MG63 (cell line): ENCODE measurements around the gene GSK3B. TPM values are rescaled to one million over a fixed set of nuclear protein-coding genes. Genes with fewer than 3 reads are reported as not detected.

ENCODE experiments used
- DNase-seq: peaks from one replicate; pipeline ENCODE4 v3.0.0-alpha.2; 2020
- H3K27me3 ChIP-seq: fragments of 250-450 bp; sonication (Bioruptor Pico); 2 replicates; pipeline ENCODE4 v1.5.1; 2020; ENCODE audit warnings: mild to moderate bottlenecking, moderate library complexity
- H3K36me3 ChIP-seq: fragments of 250-450 bp; sonication (Bioruptor Pico); 2 replicates; pipeline ENCODE4 v1.5.1; 2020; ENCODE audit warnings: mild to moderate bottlenecking, moderate library complexity
- H3K4me3 ChIP-seq: fragments of 250-450 bp; sonication (Bioruptor Pico); 2 replicates; pipeline ENCODE4 v1.5.1; 2020; ENCODE audit warnings: mild to moderate bottlenecking, moderate library complexity
- H3K9me3 ChIP-seq: fragments of 250-450 bp; sonication (Bioruptor Pico); 2 replicates; pipeline ENCODE4 v1.5.1; 2020; ENCODE audit warnings: mild to moderate bottlenecking, moderate library complexity
- total RNA-seq: library from RNA; depleted of rRNA; stranded (reverse); fragments of >200 nt; shearing (Covaris generic); gene quantifications from 2 replicates; pipeline ENCODE4 v1.2.3, GENCODE V29; 2014; ENCODE audit warnings: low replicate concordance

The GSK3B gene
- total RNA-seq, 1 experiment from 2014 or later, result 22.2 TPM

DNA sequence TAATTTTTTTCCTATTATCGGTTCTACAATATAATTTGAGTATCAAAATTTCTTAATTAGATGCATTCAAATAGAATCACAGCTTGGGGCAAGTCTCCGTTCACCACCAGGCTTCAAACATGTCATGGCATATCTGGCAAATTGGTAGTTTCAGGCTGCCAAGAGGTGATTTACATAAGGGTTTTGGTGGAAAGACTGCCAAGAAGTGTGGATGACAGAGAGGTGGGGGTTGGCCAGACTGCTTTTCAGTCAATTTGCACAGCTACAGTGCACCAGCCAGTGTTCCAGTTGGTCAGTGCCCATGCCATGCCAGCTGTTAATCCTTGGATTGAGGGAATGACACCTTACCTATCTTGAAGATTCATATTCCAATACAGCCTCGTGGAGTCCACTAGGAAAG is 8.4 kb upstream of the GSK3B start:
- H3K36me3 ChIP-seq, result peaks cover 2% of the 10 kb centered on the region; the same call in 1 of the 2 replicates
- H3K4me3 ChIP-seq, result no peak overlapping the region
- no peaks in the 10 kb centered on the region for H3K9me3 ChIP-seq
- peak; percentile 71 for DNase-seq
- no peaks in the 10 kb centered on the region for H3K27me3 ChIP-seq

DNA sequence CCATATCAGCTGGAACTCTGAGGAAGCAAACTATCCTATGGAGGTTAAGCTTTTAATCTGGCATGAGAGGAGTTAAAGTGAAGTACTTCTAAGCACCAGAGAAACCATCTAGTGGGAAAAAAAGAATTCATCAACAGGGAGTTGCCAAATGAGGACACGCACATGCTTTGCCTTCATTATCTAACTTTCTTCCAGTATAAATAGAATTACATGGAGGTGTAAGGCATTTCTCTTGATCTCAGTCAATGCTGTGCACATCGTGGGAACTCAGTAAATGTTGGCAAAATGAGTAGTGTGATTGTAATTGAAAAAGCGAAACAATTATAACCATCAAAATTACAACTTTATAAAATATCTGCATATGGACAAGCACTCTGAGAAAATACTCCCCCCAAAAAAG is 8.0 kb upstream of the GSK3B start:
- DNase-seq, result no peak
- no peaks in the 10 kb centered on the region for H3K27me3 ChIP-seq
- H3K36me3 ChIP-seq, result peaks cover 2% of the 10 kb centered on the region; the same call in 1 of the 2 replicates
- no peak overlapping the region for H3K4me3 ChIP-seq
- no peaks in the 10 kb centered on the region for H3K9me3 ChIP-seq

DNA sequence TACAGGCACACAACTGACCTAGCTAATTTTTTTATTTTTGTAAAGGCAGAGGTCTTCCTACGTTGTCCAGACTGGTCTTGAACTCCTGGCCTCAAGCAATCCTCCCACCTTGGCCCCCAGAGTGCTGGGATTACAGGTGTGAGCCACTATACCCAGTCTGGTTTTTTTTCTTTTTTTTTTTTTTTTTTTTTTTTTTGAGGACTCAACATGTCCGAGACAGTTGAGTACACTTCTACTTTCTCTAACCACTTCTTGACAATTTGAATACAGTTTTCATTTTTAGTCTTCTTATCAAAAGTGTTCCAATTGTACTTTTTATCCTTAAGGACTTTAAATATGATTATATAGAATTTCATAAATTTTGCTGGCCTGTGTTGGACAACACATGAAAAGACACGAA is 7.4 kb upstream of the GSK3B start:
- H3K9me3 ChIP-seq, result no peaks in the 10 kb centered on the region
- H3K27me3 ChIP-seq, result no peaks in the 10 kb centered on the region
- H3K36me3 ChIP-seq, result peaks cover 2% of the 10 kb centered on the region; the same call in 1 of the 2 replicates
- no peak overlapping the region for H3K4me3 ChIP-seq
- no peak for DNase-seq

DNA sequence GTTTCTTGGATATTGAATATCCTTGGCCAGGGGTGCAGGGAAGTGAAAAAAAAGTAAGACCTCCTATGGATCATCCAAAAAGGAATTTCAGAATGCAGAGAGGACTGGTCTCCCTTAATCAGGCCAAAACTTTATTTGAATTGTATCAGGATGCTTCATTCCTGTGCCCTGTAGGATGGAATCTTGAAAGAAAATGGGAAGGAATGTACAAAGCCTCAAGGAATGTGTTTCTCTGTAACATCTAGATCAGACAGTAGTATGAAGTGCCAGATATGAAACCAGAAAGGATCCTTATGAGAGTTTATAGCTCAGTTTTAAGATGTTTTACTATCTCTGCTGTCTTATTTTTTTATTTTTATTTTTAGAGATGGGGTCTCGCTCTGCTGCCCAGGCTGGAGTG is 6.5 kb upstream of the GSK3B start:
- no peak for DNase-seq

DNA sequence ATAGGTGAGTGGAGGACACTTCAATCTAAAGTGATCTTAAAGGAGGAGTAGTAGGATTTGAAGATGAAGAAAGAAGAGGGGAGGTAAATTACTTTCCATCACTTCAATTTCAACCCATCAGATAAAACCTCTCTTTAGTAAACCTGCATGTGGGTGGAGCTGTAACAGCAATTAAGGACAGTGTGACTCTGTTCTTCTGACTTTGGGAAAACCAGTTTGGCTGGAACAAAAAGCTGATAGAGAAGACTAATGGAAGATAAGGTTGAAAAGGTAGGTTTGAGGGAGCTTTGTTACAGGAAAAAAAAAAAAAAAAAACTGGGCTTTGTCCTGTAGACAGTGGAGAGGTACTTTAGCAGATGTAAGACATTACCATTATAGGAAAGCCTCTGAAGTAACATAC is 4.5 kb upstream of the GSK3B start:
- no peak for DNase-seq
- Histone ChIP-seq H3K27me3 (no peaks in the 10 kb centered on the region), H3K4me3 (no peak overlapping the region), H3K36me3 (peaks cover 2% of the 10 kb centered on the region; the same call in 1 of the 2 replicates), H3K9me3 (no peaks in the 10 kb centered on the region)

More for the DNA sequence above, 6.5 kb upstream of the GSK3B start:
- Histone ChIP-seq H3K4me3 (no peak overlapping the region), H3K9me3 (no peaks in the 10 kb centered on the region), H3K36me3 (peaks cover 2% of the 10 kb centered on the region; the same call in 1 of the 2 replicates), H3K27me3 (no peaks in the 10 kb centered on the region)

DNA sequence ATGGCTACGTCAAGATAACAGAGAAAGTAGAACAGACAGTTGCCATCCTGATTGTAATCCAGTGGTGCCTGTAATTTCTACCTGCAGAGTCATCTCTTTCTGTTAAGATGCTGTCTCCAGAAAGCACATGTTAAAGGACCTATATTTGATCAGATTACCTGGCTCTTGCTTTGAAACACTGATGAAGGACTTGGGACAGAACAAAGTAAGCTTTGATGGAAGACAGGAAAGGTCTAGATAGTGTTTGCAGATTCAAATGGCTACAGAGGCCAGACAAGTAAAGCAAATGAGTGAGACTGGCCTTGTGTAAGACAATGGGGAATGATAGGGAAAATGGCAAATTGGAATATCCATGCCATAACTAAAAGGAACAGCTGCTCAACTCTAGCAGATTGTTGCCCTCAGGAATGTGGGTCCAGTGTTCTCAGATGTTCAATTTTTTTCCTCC is 1.8 kb upstream of the GSK3B start:
- no peak for DNase-seq
- H3K4me3 ChIP-seq, result peak overlapping the region; percentile 89
- H3K27me3 ChIP-seq, result no peaks in the 10 kb centered on the region
- H3K36me3 ChIP-seq, result no peaks in the 10 kb centered on the region; the same call in 1 of the 2 replicates
- H3K9me3 ChIP-seq, result no peaks in the 10 kb centered on the region

DNA sequence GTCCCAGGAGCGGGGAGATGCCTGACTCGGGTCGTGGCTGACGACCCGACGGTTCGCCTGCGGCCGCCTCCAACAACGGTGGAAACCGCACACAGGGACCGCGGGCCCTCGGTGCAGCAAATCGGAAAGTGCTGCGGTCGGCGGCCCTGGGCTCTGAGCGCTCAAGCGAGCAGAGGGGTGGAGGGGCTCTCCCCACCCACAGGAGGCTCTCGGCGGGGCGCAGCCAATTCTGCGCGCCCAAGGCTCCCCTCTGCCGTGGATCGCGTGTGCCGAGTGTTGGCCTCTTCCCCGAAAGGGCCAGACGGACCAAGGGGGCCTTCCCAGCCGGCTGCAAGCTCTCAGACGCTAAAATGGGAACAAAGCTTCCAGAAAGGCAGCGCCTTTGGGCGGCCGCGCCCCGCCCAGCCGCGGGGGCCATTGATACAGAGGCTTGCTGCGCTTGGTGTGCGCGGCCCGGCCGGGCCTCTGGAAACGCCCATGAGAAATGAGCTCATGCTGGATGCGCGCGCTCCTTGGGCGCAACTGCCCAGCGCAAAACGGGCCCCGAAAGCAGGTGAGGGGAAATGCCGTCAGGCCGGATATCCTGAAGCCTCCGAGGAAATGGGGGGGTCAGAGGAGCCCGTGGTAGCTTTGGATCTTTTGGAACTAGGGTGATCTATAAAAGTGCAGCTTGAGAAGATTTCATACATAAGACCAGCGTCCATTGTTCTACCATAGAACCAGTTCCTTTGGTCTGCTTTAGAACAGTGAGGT is 1.2 kb upstream of the GSK3B start:
- peak overlapping the region; percentile 89 for H3K4me3 ChIP-seq

DNA sequence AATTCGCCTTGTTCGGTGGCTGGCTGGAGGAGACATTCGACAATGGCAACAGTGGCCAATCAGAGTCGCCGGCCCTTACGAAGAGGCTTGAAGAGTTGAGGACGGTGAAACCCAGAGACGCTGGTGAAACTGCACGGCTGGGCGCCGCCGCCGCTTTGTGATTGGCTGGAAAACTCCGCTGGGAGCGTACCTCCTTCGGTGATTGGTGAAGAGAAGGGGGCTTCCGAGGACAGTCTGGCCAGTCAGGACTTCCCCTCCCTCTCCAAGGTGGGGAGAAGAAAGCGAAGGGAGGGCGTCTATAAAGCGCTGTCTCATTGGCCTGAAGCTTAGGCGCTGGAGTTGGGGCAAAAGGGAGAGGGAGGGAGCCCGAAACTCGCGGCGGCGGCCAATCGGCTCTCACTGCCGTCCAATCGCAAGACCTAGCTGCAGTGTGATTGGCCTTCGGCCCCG is 554 bp upstream of the GSK3B start:
- H3K27me3 ChIP-seq, result no peaks in the 10 kb centered on the region
- H3K36me3 ChIP-seq, result peaks cover 3% of the 10 kb centered on the region
- no peaks in the 10 kb centered on the region for H3K9me3 ChIP-seq
- DNase-seq, result peak; percentile 100
- peak overlapping the region; percentile 89 for H3K4me3 ChIP-seq

More for the DNA sequence above, 1.2 kb upstream of the GSK3B start:
- DNase-seq, result peak; percentile 95
- Histone ChIP-seq H3K36me3 (peaks cover 2% of the 10 kb centered on the region), H3K9me3 (no peaks in the 10 kb centered on the region), H3K27me3 (no peaks in the 10 kb centered on the region)

DNA sequence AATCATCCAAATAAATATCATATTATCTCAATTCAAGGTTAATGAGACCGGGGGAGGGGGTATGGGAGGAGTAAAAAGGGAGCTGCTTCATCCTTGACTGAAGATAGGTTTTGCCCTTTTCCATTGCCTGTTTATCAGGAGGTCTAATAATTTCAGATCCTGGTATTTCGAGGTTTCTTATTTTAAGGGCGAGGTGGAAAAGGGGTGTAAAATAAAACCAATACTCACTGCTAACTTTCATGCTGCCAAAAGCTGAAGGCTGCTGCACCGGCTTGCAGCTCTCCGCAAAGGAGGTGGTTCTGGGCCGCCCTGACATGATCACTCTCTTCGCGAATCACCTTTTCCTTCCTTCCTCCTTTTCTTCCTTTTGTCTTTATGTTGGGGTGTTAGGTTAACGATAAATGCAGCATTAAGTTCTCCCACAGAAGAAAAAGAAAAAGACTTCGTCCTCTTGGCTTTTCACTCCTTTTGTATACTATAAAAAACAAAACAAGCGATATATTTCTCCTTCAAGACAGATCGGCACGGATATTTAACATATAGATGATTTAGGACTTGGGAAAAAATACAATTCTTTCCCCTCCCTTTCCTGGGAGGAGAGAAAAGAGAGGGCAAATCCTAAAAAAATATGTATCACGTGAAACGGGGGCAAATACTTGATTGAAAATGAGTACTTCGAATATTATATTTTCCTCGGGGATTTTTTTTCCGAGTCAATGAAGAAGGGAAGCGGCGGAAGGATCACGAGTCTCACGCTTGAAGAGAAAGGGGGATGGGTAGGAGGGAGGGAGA is 932 bp downstream of the GSK3B start:
- Histone ChIP-seq H3K4me3 (peak overlapping the region; percentile 89), H3K36me3 (peaks cover 3% of the 10 kb centered on the region; the same call in 1 of the 2 replicates), H3K9me3 (no peaks in the 10 kb centered on the region), H3K27me3 (no peaks in the 10 kb centered on the region)
- peak; percentile 19 for DNase-seq

DNA sequence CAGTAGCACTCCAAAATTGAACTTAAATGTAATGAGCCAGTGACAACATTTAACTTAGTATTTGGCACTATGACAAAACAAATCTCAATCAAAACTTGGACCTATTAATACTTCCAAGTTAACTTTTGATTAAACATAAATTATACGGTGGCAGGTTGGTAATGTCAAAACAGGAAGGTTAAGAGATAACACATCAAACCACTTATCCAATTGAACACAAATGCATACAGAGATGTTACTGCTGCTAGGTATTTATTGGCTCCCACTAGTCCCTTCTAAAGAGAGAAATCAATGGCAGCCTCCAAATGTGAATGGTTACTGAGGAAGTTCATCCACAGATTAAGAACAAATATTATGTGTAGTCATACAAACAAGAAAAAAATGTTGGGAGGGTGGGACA is 1.8 kb downstream of the GSK3B start:
- H3K9me3 ChIP-seq, result no peaks in the 10 kb centered on the region
- H3K27me3 ChIP-seq, result no peaks in the 10 kb centered on the region
- DNase-seq, result no peak
- peaks cover 3% of the 10 kb centered on the region; the same call in 1 of the 2 replicates for H3K36me3 ChIP-seq
- H3K4me3 ChIP-seq, result peak overlapping the region; percentile 89

DNA sequence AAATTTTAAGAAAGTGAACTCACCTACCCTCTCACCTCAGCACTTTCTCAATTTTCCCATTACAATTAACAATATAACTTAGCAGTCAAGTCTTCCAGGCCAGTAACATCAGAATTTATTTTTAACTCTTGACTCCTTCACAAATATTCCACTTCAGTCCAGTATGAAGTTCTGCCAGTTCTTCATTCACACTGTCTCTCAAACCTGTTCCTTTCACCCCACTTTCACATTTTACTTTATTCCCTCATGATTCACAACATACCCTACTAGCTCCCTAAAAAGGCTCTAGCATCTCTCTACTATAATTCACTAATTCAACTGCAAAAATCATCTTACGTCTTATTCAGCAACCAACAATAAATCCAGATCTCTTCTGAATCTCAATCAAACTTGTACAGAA is 3.8 kb downstream of the GSK3B start:
- DNase-seq, result no peak
- Histone ChIP-seq H3K27me3 (no peaks in the 10 kb centered on the region), H3K36me3 (peaks cover 3% of the 10 kb centered on the region; the same call in 1 of the 2 replicates), H3K4me3 (peak overlapping the region; percentile 89), H3K9me3 (no peaks in the 10 kb centered on the region)

DNA sequence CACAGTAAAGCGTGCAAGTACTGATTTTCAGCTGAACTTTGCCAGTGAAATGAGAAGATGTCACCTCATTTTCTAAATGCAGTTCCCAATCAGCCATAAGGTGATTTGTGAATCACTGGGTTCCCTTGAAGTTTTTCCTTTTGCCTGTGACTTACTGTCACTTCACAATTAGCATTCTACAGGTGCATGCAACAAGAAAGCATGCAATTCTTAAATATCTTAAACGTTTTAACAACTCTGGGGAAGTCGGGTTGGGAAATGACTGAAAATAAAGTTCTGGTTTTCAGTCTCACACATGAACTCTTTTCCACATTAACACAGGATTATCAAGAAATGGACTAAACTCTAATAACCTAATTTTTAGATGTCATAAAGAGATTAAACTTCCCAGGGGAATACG is 5.2 kb downstream of the GSK3B start:
- Histone ChIP-seq H3K9me3 (no peaks in the 10 kb centered on the region), H3K4me3 (no peak overlapping the region), H3K27me3 (no peaks in the 10 kb centered on the region), H3K36me3 (peaks cover 3% of the 10 kb centered on the region; the same call in 1 of the 2 replicates)
- no peak for DNase-seq

DNA sequence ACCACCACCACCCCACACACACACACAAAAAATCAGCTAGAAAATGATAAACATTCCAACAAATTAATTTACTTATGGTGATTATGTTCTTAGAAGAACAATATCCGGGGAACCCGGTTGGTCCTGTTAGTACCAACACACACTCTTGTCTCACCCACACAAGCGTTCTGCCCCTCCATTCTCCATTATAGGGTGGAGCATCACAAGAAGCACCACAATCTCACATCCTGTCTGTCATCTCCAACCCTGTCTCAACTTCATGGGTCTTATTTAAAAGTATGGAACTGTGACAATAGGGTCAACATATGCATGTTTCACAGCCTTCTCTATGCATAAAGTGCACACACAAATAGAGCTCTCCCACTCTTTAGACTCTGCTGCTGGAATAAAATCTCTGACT is 5.6 kb downstream of the GSK3B start:
- no peaks in the 10 kb centered on the region for H3K27me3 ChIP-seq
- no peak for DNase-seq
- no peak overlapping the region for H3K4me3 ChIP-seq
- peaks cover 3% of the 10 kb centered on the region; the same call in 1 of the 2 replicates for H3K36me3 ChIP-seq
- no peaks in the 10 kb centered on the region for H3K9me3 ChIP-seq

DNA sequence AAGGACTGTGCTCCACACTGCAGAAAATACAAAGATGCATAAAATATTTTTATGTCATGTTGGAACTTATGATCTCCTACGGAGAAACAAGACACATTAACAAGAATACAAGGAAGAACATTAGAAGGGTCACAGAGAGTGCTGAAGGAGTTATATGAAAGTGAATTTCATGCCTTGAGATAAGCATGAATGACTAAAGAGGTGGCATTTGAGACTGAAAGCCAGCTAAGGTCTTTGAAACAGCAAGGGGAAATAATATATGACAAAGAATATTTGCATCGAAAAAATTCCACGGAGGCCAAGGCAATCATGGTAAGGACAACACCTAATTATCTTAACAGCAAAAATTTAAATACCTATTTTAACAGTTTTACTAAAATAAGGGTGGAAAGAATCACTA is 12.5 kb downstream of the GSK3B start:
- no peak overlapping the region for H3K4me3 ChIP-seq
- peaks cover 5% of the 10 kb centered on the region; the same call in 1 of the 2 replicates for H3K36me3 ChIP-seq
- no peaks in the 10 kb centered on the region for H3K27me3 ChIP-seq
- DNase-seq, result no peak
- H3K9me3 ChIP-seq, result no peaks in the 10 kb centered on the region

DNA sequence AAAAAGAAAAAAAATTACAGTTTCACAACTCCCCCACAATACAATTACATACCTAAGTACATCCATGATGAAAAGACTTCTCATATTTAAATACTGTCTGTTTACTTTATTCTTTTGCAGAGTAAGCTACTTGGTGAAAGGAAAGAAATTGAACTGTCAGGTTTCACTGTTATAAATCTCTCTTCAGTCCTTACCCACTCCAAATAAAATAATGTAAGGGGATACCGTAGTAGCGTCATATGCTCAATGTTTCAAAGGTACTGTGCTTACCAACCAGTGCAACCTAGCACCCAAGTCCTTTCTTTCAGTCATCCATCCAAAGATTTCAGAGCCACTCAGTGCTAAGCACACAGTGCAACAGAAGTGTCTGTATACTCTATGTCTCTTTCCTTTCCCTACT is 13.4 kb downstream of the GSK3B start:
- Histone ChIP-seq H3K9me3 (no peaks in the 10 kb centered on the region), H3K27me3 (no peaks in the 10 kb centered on the region), H3K36me3 (peaks cover 5% of the 10 kb centered on the region; the same call in 1 of the 2 replicates), H3K4me3 (no peak overlapping the region)
- no peak for DNase-seq

DNA sequence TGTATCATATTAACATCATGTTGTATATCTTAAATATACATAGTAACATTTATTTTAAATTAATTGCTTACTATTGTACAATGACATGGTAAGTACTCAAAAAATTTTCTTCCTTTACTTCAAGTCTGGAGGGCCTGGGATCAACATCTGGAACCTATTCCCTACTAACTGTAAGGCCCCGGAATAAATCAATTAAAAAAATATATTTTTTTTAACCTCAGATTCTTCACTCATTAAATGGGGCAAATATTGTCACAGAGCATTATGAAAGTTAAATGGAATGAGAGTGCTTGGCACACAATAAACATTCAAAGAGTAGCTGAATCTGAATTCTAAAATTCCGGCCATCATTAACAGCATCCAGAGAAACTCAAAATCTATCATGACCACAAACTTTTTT is 16.5 kb downstream of the GSK3B start:
- peaks cover 5% of the 10 kb centered on the region; the same call in 1 of the 2 replicates for H3K36me3 ChIP-seq
- DNase-seq, result no peak
- no peaks in the 10 kb centered on the region for H3K9me3 ChIP-seq
- H3K4me3 ChIP-seq, result no peak overlapping the region
- no peaks in the 10 kb centered on the region for H3K27me3 ChIP-seq

DNA sequence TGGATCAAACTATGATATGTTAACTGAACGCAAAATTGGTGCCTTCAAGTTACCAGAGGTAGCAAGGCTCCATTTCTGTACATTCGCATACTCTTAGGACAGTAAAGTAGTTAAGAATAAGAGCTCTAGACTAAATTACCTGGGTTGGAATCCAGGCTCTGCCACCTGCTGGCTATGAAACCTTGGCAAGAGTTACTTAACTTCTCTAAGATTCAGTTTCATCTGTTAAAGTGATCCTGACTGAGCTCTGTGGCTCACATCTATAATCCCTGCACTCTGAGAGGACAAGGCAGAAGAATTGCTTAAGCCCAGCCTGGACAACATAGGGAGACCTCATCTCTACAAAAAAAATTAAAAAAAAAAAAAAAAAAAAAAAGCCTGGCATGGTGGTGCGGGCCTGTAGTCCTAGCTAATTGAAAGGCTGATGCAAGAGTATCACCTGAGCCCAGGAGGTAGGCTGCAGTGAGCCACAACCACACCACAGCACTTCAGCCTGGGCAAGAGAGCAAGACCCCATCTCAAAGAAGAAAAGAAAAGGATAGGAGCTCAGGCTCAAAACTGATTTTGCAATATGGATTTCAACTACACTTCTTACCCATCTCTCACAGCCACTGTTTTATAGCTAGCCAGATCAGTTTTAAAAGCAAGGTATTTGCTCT is 21.3 kb downstream of the GSK3B start:
- no peak for DNase-seq

More for the DNA sequence above, 21.3 kb downstream of the GSK3B start:
- no peaks in the 10 kb centered on the region for H3K9me3 ChIP-seq
- H3K4me3 ChIP-seq, result no peak overlapping the region
- peaks cover 5% of the 10 kb centered on the region; the same call in 1 of the 2 replicates for H3K36me3 ChIP-seq
- H3K27me3 ChIP-seq, result no peaks in the 10 kb centered on the region
